Osteocyte (in vitro differentiated cells): ENCODE results near the gene CCDC150. TPM values are rescaled to one million over a fixed set of nuclear protein-coding genes. Genes with fewer than 3 reads are reported as not detected.

Experiments used
- DNase-seq: peaks from one replicate; pipeline ENCODE4 v3.0.0; 2021; ENCODE audit warnings: mixed read lengths; ENCODE audit not compliant: unreplicated experiment; ENCODE audit errors: extremely low spot score
- H3K27ac Mint-ChIP-seq: one replicate; pipeline ENCODE4 v1.8.0; 2021; ENCODE audit warnings: mild to moderate bottlenecking, mixed read lengths; ENCODE audit not compliant: unreplicated experiment
- H3K27me3 Mint-ChIP-seq: one replicate; pipeline ENCODE4 v1.8.0; 2021; ENCODE audit warnings: mixed read lengths; ENCODE audit not compliant: unreplicated experiment
- H3K36me3 Mint-ChIP-seq: one replicate; pipeline ENCODE4 v1.8.0; 2021; ENCODE audit warnings: mixed read lengths; ENCODE audit not compliant: unreplicated experiment
- H3K4me1 Mint-ChIP-seq: one replicate; pipeline ENCODE4 v1.8.0; 2021; ENCODE audit warnings: mixed read lengths; ENCODE audit not compliant: unreplicated experiment
- H3K4me3 Mint-ChIP-seq: one replicate; pipeline ENCODE4 v1.8.0; 2021; ENCODE audit warnings: mild to moderate bottlenecking, moderate library complexity, mixed read lengths; ENCODE audit not compliant: unreplicated experiment
- H3K9me3 Mint-ChIP-seq: one replicate; pipeline ENCODE4 v1.8.0; 2021; ENCODE audit warnings: mixed read lengths; ENCODE audit not compliant: unreplicated experiment
- CTCF ChIP-seq: fragments of 200-600 bp; sonication (generic); IDR thresholded peaks from 2 replicates; pipeline ENCODE4 v1.5.0; 2021; ENCODE audit warnings: antibody characterized with exemption, mild to moderate bottlenecking, moderate library complexity
- total RNA-seq: library from RNA; stranded (reverse); gene quantifications from 2 replicates; pipeline ENCODE4 v1.2.1, GENCODE V29; 2021

CCDC150 gene
- total RNA-seq, 1 donor from 2014 or later = 6.1 TPM

GRCh38 chr2:196630531-196630930, 9.0 kb upstream of the CCDC150 start:
- H3K27ac Mint-ChIP-seq = no peak overlapping the region
- H3K4me3 Mint-ChIP-seq = no peak overlapping the region
- DNase-seq = no peak
- H3K27me3 Mint-ChIP-seq = peaks cover 3% of the 10 kb centered on the region
- no peak for TF ChIP-seq CTCF
- H3K36me3 Mint-ChIP-seq = peaks cover 6% of the 10 kb centered on the region
- H3K9me3 Mint-ChIP-seq = peaks cover 15% of the 10 kb centered on the region
- peaks cover 7% of the 10 kb centered on the region for H3K4me1 Mint-ChIP-seq

- peaks cover 6% of the 10 kb centered on the region for H3K36me3 Mint-ChIP-seq
- no peak overlapping the region for H3K4me3 Mint-ChIP-seq
- H3K4me1 Mint-ChIP-seq = peaks cover 7% of the 10 kb centered on the region
- peaks cover 15% of the 10 kb centered on the region for H3K9me3 Mint-ChIP-seq
- H3K27ac Mint-ChIP-seq = no peak overlapping the region
- no peaks in the 10 kb centered on the region for H3K27me3 Mint-ChIP-seq
- no peak for TF ChIP-seq CTCF
- no peak for DNase-seq
Measured at GRCh38 chr2:196635156-196635555, 4.4 kb upstream of the CCDC150 start.

- Mint-ChIP-seq H3K27me3 (no peaks in the 10 kb centered on the region), H3K4me3 (peak overlapping the region; percentile 91), H3K36me3 (no peaks in the 10 kb centered on the region), H3K4me1 (peaks cover 15% of the 10 kb centered on the region), H3K27ac (no peak overlapping the region), H3K9me3 (no peaks in the 10 kb centered on the region)
- DNase-seq = no peak
- no peak for TF ChIP-seq CTCF
Measured at GRCh38 chr2:196638765-196639164, 750 bp upstream of the CCDC150 start.

- H3K4me3 Mint-ChIP-seq = peak overlapping the region; percentile 91
- no peaks in the 10 kb centered on the region for H3K9me3 Mint-ChIP-seq
- H3K27me3 Mint-ChIP-seq = no peaks in the 10 kb centered on the region
- no peak for DNase-seq
- no peaks in the 10 kb centered on the region for H3K36me3 Mint-ChIP-seq
- peak overlapping the region; percentile 82 for H3K27ac Mint-ChIP-seq
- peaks cover 15% of the 10 kb centered on the region for H3K4me1 Mint-ChIP-seq
- no peak for TF ChIP-seq CTCF
Measured at GRCh38 chr2:196640031-196640548, 575 bp downstream of the CCDC150 start.

GRCh38 chr2:196649202-196649601, 9.7 kb downstream of the CCDC150 start:
- H3K4me3 Mint-ChIP-seq = no peak overlapping the region

More at GRCh38 chr2:196649202-196649601, 9.7 kb downstream of the CCDC150 start:
- Mint-ChIP-seq H3K27ac (no peak overlapping the region), H3K36me3 (peaks cover 26% of the 10 kb centered on the region), H3K9me3 (peaks cover 48% of the 10 kb centered on the region), H3K4me1 (no peaks in the 10 kb centered on the region), H3K27me3 (no peaks in the 10 kb centered on the region)
- no peak for TF ChIP-seq CTCF
- DNase-seq = no peak
